Measurements from ENCODE around the gene SCAP.
"Not testable (repeated sequence)": the region's sequence is repeated elsewhere in the genome, so short reads cannot be mapped to it uniquely, and the experiment has no call there.

- TF ChIP-seq POLR2A (IDR thresholded peaks at IDR 0.05); POLR2AphosphoS5 (IDR thresholded peaks at IDR 0.05; ENCODE audit: insufficient read depth in 1 of 2, low read depth in 1 of 2): not testable (repeated sequence)
- TF ChIP-seq, protein P1, sequence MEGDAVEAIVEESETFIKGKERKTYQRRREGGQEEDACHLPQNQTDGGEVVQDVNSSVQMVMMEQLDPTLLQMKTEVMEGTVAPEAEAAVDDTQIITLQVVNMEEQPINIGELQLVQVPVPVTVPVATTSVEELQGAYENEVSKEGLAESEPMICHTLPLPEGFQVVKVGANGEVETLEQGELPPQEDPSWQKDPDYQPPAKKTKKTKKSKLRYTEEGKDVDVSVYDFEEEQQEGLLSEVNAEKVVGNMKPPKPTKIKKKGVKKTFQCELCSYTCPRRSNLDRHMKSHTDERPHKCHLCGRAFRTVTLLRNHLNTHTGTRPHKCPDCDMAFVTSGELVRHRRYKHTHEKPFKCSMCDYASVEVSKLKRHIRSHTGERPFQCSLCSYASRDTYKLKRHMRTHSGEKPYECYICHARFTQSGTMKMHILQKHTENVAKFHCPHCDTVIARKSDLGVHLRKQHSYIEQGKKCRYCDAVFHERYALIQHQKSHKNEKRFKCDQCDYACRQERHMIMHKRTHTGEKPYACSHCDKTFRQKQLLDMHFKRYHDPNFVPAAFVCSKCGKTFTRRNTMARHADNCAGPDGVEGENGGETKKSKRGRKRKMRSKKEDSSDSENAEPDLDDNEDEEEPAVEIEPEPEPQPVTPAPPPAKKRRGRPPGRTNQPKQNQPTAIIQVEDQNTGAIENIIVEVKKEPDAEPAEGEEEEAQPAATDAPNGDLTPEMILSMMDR (IDR thresholded peaks at IDR 0.05): not testable (repeated sequence)
Measured at GRCh38 chr3:47468315-47468714, 7.4 kb downstream of the SCAP start.

Data from vagina (tissue), 2 donors.